T-cell (primary cell): ENCODE measurements around the gene DNAJC2. TPM values are rescaled to one million over a fixed set of nuclear protein-coding genes. Genes with fewer than 3 reads are reported as not detected.

ENCODE experiments used
- ATAC-seq, 4 experiments: fragments of 200-7000 bp in 3 of 4; fragments of 150-1000 bp in 1 of 4; cut with Tn5 transposase; replicated peaks in 1 of 4; 1 replicate in 3 of 4; 2 replicates in 1 of 4; pipeline ENCODE4 v1.10.0; 2021; ENCODE audit warnings: moderate library complexity in 3 of 4, mild to moderate bottlenecking in 2 of 4, moderate number of reproducible peaks in 1 of 4
- CTCF ChIA-PET, 2 donors: fragments of 300-600 bp; sonication (Branson Sonifier 250); formaldehyde crosslinking; loops; one replicate each; lab custom pipeline; 2022; ENCODE audit warnings: antibody characterized with exemption in 2 of 2; lab: Charles Lee
- POLR2A ChIA-PET, 2 donors: fragments of 300-600 bp; sonication (Branson Sonifier 250); formaldehyde crosslinking; loops; one replicate each; lab custom pipeline; 2022; ENCODE audit warnings: antibody characterized with exemption in 2 of 2; lab: Charles Lee
- DNase-seq, 35 experiments: peaks; one replicate each; pipeline versions ENCODE4 v3.0.0 to v3.0.0-alpha.2; 2013 to 2023
- H3K27ac ChIP-seq: one replicate; pipeline ENCODE4 v1.5.1; 2013; ENCODE audit warnings: low read length
- H3K27me3 ChIP-seq, 2 experiments: replicated peaks in 1 of 2; 1 replicate in 1 of 2; 2 replicates in 1 of 2; pipeline versions ENCODE4 v1.6.1 to v1.7.0; 2013; ENCODE audit warnings: low read length in 1 of 2, mixed read lengths in 1 of 2; ENCODE audit not compliant: control insufficient read depth in 2 of 2, insufficient read depth in 2 of 2; ENCODE audit errors: extremely low read depth in 1 of 2
- H3K36me3 ChIP-seq, 2 donors: 1 replicate in 1 of 2; 2 replicates in 1 of 2; pipeline versions ENCODE4 v1.6.1 to v1.7.0; 2013; ENCODE audit warnings: low read length in 1 of 2; ENCODE audit not compliant: control insufficient read depth in 2 of 2, insufficient read depth in 1 of 2; ENCODE audit errors: extremely low read depth in 1 of 2
- H3K4me1 ChIP-seq, 2 experiments: 1 replicate in 1 of 2; 2 replicates in 1 of 2; pipeline versions ENCODE4 v1.6.1 to v1.7.0; 2013; ENCODE audit warnings: low read length in 2 of 2, mixed read lengths in 1 of 2; ENCODE audit not compliant: insufficient read depth in 2 of 2, control insufficient read depth in 1 of 2; ENCODE audit errors: extremely low read depth in 1 of 2
- H3K4me3 ChIP-seq, 2 donors: 1 replicate in 1 of 2; 2 replicates in 1 of 2; pipeline versions ENCODE4 v1.5.1 to v1.7.0; 2013; ENCODE audit warnings: mild to moderate bottlenecking in 2 of 2, low read length in 1 of 2, moderate library complexity in 1 of 2; ENCODE audit not compliant: control insufficient read depth in 1 of 2; ENCODE audit errors: extremely low read depth in 1 of 2
- H3K9me3 ChIP-seq: 2 replicates; pipeline ENCODE4 v1.7.0; 2013
- H3K27ac Mint-ChIP-seq, 2 donors: one replicate each; pipeline ENCODE4 v1.8.0; 2020 to 2021; ENCODE audit warnings: mild to moderate bottlenecking in 2 of 2, mixed read lengths in 2 of 2
- H3K27me3 Mint-ChIP-seq, 2 donors: one replicate each; pipeline ENCODE4 v1.8.0; 2021 to 2022; ENCODE audit warnings: mixed read lengths in 2 of 2
- H3K36me3 Mint-ChIP-seq: one replicate; pipeline ENCODE4 v1.8.0; 2021; ENCODE audit warnings: mixed read lengths
- H3K4me1 Mint-ChIP-seq, 3 donors: one replicate each; pipeline ENCODE4 v1.8.0; 2020 to 2022; ENCODE audit warnings: mixed read lengths in 3 of 3, mild to moderate bottlenecking in 1 of 3
- H3K4me3 Mint-ChIP-seq, 3 donors: one replicate each; pipeline ENCODE4 v1.8.0; 2020 to 2022; ENCODE audit warnings: mild to moderate bottlenecking in 3 of 3, mixed read lengths in 3 of 3, moderate library complexity in 3 of 3
- H3K9me3 Mint-ChIP-seq, 3 donors: one replicate each; pipeline ENCODE4 v1.8.0; 2020 to 2022; ENCODE audit warnings: mixed read lengths in 3 of 3
- WGBS: methylation state at CpG from one replicate; pipeline ENCODE4 v1.1.5; 2013; ENCODE audit warnings: missing lambda C conversion rate; ENCODE audit not compliant: insufficient coverage; 5-methylcytosine and 5-hydroxymethylcytosine counted together
- total RNA-seq, 35 experiments: library from RNA in 6 of 35; stranded (reverse) in 6 of 35; fragments of 120-200 nt in 1 of 35; gene quantifications; one replicate each; pipeline versions ENCODE4 v1.2.1 to v1.2.4 and lab custom pipeline; 2013 to 2026

DNAJC2 gene
- total RNA-seq, 5 donors from 2014 or later (not counting 1 experiment from before 2014, with no cell fraction given): 34.5 to 57.6 (median 40.0) TPM

GRCh38 chr7:103343758-103344452 is 662 bp downstream of the DNAJC2 start:
- peak; percentile 23 to 36 (median 32) for ATAC-seq
- Histone ChIP-seq H3K4me3 (peak overlapping the region; percentile 70 to 94), H3K27ac (peak overlapping the region; percentile 77), H3K27me3 (no peaks in the 10 kb centered on the region), H3K36me3 (peaks cover 5 to 28% of the 10 kb centered on the region in 2 donors), H3K9me3 (no peaks in the 10 kb centered on the region), H3K4me1 (peaks cover 15 to 20% of the 10 kb centered on the region in 2 experiments)
- peaks cover 68 to 73% (median 69%) of the 10 kb centered on the region in 3 donors for H3K4me1 Mint-ChIP-seq
- CTCF ChIA-PET: no interaction called here
- DNase-seq: peak in 27 of 35 experiments; percentile 1 to 50 (median 13)
- POLR2A ChIA-PET: interaction anchor here in 1 of 2 donors (1.5 kb wide), 1 partner anchor 14 kb away, joined by 4 read pairs; no protein-coding TSS in a partner anchor
- H3K36me3 Mint-ChIP-seq: peaks cover 30% of the 10 kb centered on the region
- H3K9me3 Mint-ChIP-seq: no peaks in the 10 kb centered on the region
- under 1% methylated on average over 17 of the region's 26 CpGs for WGBS
- H3K4me3 Mint-ChIP-seq: peak overlapping the region; percentile 98 to 99 (median 99)
- peak overlapping the region; percentile 94 to 98 for H3K27ac Mint-ChIP-seq
- H3K27me3 Mint-ChIP-seq: no peaks in the 10 kb centered on the region

GRCh38 chr7:103343332-103343731 is 1.2 kb downstream of the DNAJC2 start:
- CTCF ChIA-PET: interaction anchor here in 1 of 2 donors (0.7 kb wide), 1 partner anchor 9 kb away, joined by 3 read pairs; no protein-coding TSS in a partner anchor
- Mint-ChIP-seq H3K36me3 (peaks cover 30% of the 10 kb centered on the region), H3K9me3 (no peaks in the 10 kb centered on the region), H3K27me3 (no peaks in the 10 kb centered on the region), H3K4me1 (peaks cover 63 to 68% (median 64%) of the 10 kb centered on the region in 3 donors), H3K27ac (no peak overlapping the region), H3K4me3 (peak overlapping the region; percentile 98 to 99 (median 99))
- peak overlapping the region; percentile 70 to 94 for H3K4me3 ChIP-seq
- POLR2A ChIA-PET: interaction anchor here (0.6 to 1.5 kb wide), 5 partner anchors 13 to 1904 kb away, joined by 3 to 6 read pairs (median 3); no protein-coding TSS in a partner anchor
- H3K9me3 ChIP-seq: no peaks in the 10 kb centered on the region
- ATAC-seq (no peak), DNase-seq (no peak)
- H3K36me3 ChIP-seq: peaks cover 5 to 30% of the 10 kb centered on the region in 2 donors
- peak overlapping the region; percentile 77 for H3K27ac ChIP-seq
- H3K27me3 ChIP-seq: no peaks in the 10 kb centered on the region
- H3K4me1 ChIP-seq: peaks cover 9 to 17% of the 10 kb centered on the region in 2 experiments

- H3K36me3 ChIP-seq: peaks cover 5 to 47% of the 10 kb centered on the region in 2 donors
- H3K4me3 Mint-ChIP-seq: no peak overlapping the region
- ChIA-PET CTCF (no interaction called here), POLR2A (no interaction called here)
- H3K9me3 Mint-ChIP-seq: no peaks in the 10 kb centered on the region
- no CpG with 5 or more reads among the region's 2 CpGs for WGBS
- ATAC-seq: no peak
- peaks cover 46% of the 10 kb centered on the region for H3K36me3 Mint-ChIP-seq
- DNase-seq: no peak
- H3K9me3 ChIP-seq: no peaks in the 10 kb centered on the region
- peaks cover 53 to 57% (median 55%) of the 10 kb centered on the region in 3 donors for H3K4me1 Mint-ChIP-seq
- H3K4me1 ChIP-seq: peaks cover 5 to 17% of the 10 kb centered on the region in 2 experiments
- H3K27me3 ChIP-seq: no peaks in the 10 kb centered on the region
- H3K27ac Mint-ChIP-seq: peak overlapping the region in 1 of 2 donors; percentile 23
- no peaks in the 10 kb centered on the region for H3K27me3 Mint-ChIP-seq
- H3K27ac ChIP-seq: no peak overlapping the region
- no peak overlapping the region for H3K4me3 ChIP-seq
These were observed 3.1 kb downstream of the DNAJC2 start for GRCh38 chr7:103341466-103341865.

GRCh38 chr7:103338864-103339263 is 5.7 kb downstream of the DNAJC2 start:
- Histone ChIP-seq H3K4me1 (peaks cover 5 to 13% of the 10 kb centered on the region in 2 experiments), H3K9me3 (no peaks in the 10 kb centered on the region), H3K4me3 (no peak overlapping the region), H3K36me3 (peaks cover 13 to 64% of the 10 kb centered on the region in 2 donors), H3K27me3 (no peaks in the 10 kb centered on the region), H3K27ac (no peak overlapping the region)
- ChIA-PET POLR2A (no interaction called here), CTCF (no interaction called here)
- H3K4me1 Mint-ChIP-seq: peaks cover 37 to 44% (median 38%) of the 10 kb centered on the region in 3 donors
- DNase-seq: no peak
- no peak for ATAC-seq
- no CpG with 5 or more reads among the region's 2 CpGs for WGBS
- H3K4me3 Mint-ChIP-seq: no peak overlapping the region
- H3K27me3 Mint-ChIP-seq: no peaks in the 10 kb centered on the region
- no peak overlapping the region for H3K27ac Mint-ChIP-seq
- peaks cover 46% of the 10 kb centered on the region for H3K36me3 Mint-ChIP-seq
- H3K9me3 Mint-ChIP-seq: no peaks in the 10 kb centered on the region

GRCh38 chr7:103336761-103337160 is 7.8 kb downstream of the DNAJC2 start:
- ChIA-PET CTCF (no interaction called here), POLR2A (no interaction called here)
- no peaks in the 10 kb centered on the region for H3K9me3 ChIP-seq
- peaks cover 48% of the 10 kb centered on the region for H3K36me3 Mint-ChIP-seq
- no peak overlapping the region for H3K27ac ChIP-seq
- H3K9me3 Mint-ChIP-seq: no peaks in the 10 kb centered on the region
- H3K4me3 ChIP-seq: no peak overlapping the region
- H3K27ac Mint-ChIP-seq: no peak overlapping the region
- no peaks in the 10 kb centered on the region for H3K27me3 Mint-ChIP-seq
- ATAC-seq (no peak), DNase-seq (no peak)
- no CpG with 5 or more reads among the region's 2 CpGs for WGBS
- no peaks in the 10 kb centered on the region for H3K27me3 ChIP-seq
- no peak overlapping the region for H3K4me3 Mint-ChIP-seq
- no peaks in the 10 kb centered on the region for H3K4me1 ChIP-seq
- peaks cover 13 to 68% of the 10 kb centered on the region in 2 donors for H3K36me3 ChIP-seq
- H3K4me1 Mint-ChIP-seq: peaks cover 25 to 33% (median 26%) of the 10 kb centered on the region in 3 donors

GRCh38 chr7:103325744-103326143 is 18.8 kb downstream of the DNAJC2 start:
- ATAC-seq (no peak), DNase-seq (no peak)
- Histone ChIP-seq H3K27ac (no peak overlapping the region), H3K9me3 (no peaks in the 10 kb centered on the region), H3K4me1 (no peaks in the 10 kb centered on the region), H3K4me3 (no peak overlapping the region), H3K27me3 (no peaks in the 10 kb centered on the region), H3K36me3 (peaks cover 4 to 53% of the 10 kb centered on the region in 2 donors)
- peaks cover 25% of the 10 kb centered on the region for H3K36me3 Mint-ChIP-seq
- H3K4me3 Mint-ChIP-seq: no peak overlapping the region
- H3K27me3 Mint-ChIP-seq: no peaks in the 10 kb centered on the region
- no peaks in the 10 kb centered on the region for H3K9me3 Mint-ChIP-seq
- WGBS: 93% methylated on average over 5 of the region's 8 CpGs
- ChIA-PET CTCF (no interaction called here), POLR2A (no interaction called here)
- H3K4me1 Mint-ChIP-seq: peaks cover 0 to 13% (median 6%) of the 10 kb centered on the region in 3 donors
- peak overlapping the region in 1 of 2 donors; percentile 67 for H3K27ac Mint-ChIP-seq
